Vagina (tissue), 2 donors: Measurements from ENCODE around the gene UBE4A.

Experiments
- CTCF ChIP-seq, 3 experiments: fragments of 450-650 bp in 2 of 3; fragments of 200-600 bp in 1 of 3; sonication (generic) in 1 of 3; IDR thresholded peaks; one replicate each; pipeline ENCODE4 v1.5.1; 2017 to 2019; ENCODE audit warnings: antibody characterized with exemption in 3 of 3, mild to moderate bottlenecking in 2 of 3, moderate library complexity in 2 of 3
- POLR2A ChIP-seq, 2 donors: fragments of 450-650 bp; IDR thresholded peaks; one replicate each; pipeline ENCODE4 v1.6.1; 2017; ENCODE audit warnings: antibody characterized with exemption in 2 of 2, mild to moderate bottlenecking in 2 of 2, moderate library complexity in 2 of 2
- POLR2AphosphoS5 ChIP-seq, 2 donors: sonication (generic); formaldehyde crosslinking; IDR thresholded peaks; one replicate each; pipeline ENCODE4 v1.9.0; 2017; ENCODE audit warnings: antibody characterized with exemption in 2 of 2, mild to moderate bottlenecking in 2 of 2, low read depth in 1 of 2; ENCODE audit not compliant: insufficient read depth in 1 of 2

- TF ChIP-seq CTCF (IDR thresholded peaks at IDR 0.05): peak in 2 of 3 experiments; percentile 94 to 99
- TF ChIP-seq POLR2A (IDR thresholded peaks at IDR 0.05): peak in 1 of 2 donors; percentile 43
- peak; percentile 46 to 75 for TF ChIP-seq POLR2AphosphoS5 (IDR thresholded peaks at IDR 0.05; ENCODE audit: insufficient read depth in 1 of 2, low read depth in 1 of 2)
These were observed 76.7 kb downstream of the UBE4A start, which contains the start of gene KMT2A for GRCh38 chr11:118435893-118436624.
